Upper lobe of left lung (tissue), 4 donors: ENCODE results near the gene TMEM240.

Source experiments
- CTCF ChIP-seq, 6 experiments: fragments of 450-650 bp in 4 of 6; fragments of 200-600 bp in 2 of 6; sonication (generic) in 2 of 6; IDR thresholded peaks; one replicate each; pipeline ENCODE4 v1.5.1; 2016 to 2019; ENCODE audit warnings: antibody characterized with exemption in 6 of 6
- EP300 ChIP-seq, 4 donors: sonication (generic); formaldehyde crosslinking; IDR thresholded peaks; one replicate each; pipeline ENCODE4 v1.5.1; 2017; ENCODE audit warnings: antibody characterized with exemption in 4 of 4, control low read depth in 2 of 4
- POLR2A ChIP-seq, 4 donors: fragments of 450-650 bp; IDR thresholded peaks; one replicate each; pipeline ENCODE4 v1.5.1; 2016 to 2017; ENCODE audit warnings: antibody characterized with exemption in 4 of 4, mild to moderate bottlenecking in 2 of 4
- POLR2AphosphoS5 ChIP-seq, 2 donors: sonication (generic); formaldehyde crosslinking; IDR thresholded peaks; one replicate each; pipeline ENCODE4 v1.5.1; 2017; ENCODE audit warnings: antibody characterized with exemption in 2 of 2

DNA sequence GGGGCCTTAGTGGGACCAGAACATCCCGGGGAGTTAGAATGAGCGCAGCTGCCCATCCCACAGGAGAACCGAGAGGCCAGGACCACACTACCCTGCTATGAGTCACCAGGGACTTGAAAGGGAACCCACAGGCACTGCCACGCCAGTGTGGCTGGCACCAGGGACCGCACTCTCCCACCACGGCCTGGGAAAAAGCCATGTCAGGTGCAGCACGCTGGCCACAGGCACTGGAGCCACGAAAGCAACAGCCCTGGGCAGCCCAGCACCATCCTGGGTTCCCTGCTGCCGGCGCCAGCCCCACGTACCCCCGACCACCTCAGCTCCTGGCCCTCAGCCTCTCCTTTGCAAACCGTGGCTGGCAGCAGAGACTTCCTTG lies 14.1 kb upstream of the TMEM240 start:
- TF ChIP-seq EP300 (IDR thresholded peaks at IDR 0.05) (no peak), CTCF (IDR thresholded peaks at IDR 0.05) (no peak), POLR2A (IDR thresholded peaks at IDR 0.05) (no peak), POLR2AphosphoS5 (IDR thresholded peaks at IDR 0.05) (no peak)
